Right cardiac atrium (tissue), 5 donors: Measurements from ENCODE around the gene HTR1D. TPM values are rescaled to one million over a fixed set of nuclear protein-coding genes. Genes with fewer than 3 reads are reported as not detected.
"Not testable (repeated sequence)": the region's sequence is repeated elsewhere in the genome, so short reads cannot be mapped to it uniquely, and the experiment has no call there.

Source experiments
- ATAC-seq, 2 donors: fragments of 200-7000 bp; cut with Tn5 transposase; one replicate each; pipeline versions ENCODE4 v1.8.0 to v1.9.1; 2020; ENCODE audit warnings: moderate library complexity in 2 of 2, mild to moderate bottlenecking in 1 of 2
- DNase-seq, 3 donors: peaks; one replicate each; pipeline ENCODE4 v3.0.0-alpha.2; 2020
- H3K27ac ChIP-seq: one replicate; pipeline ENCODE4 v1.5.1; 2013; ENCODE audit warnings: mild to moderate bottlenecking, low read length, control low read depth, moderate library complexity
- H3K27me3 ChIP-seq: one replicate; pipeline ENCODE4 v1.6.1; 2013; ENCODE audit not compliant: control insufficient read depth, insufficient read depth
- H3K4me1 ChIP-seq: one replicate; pipeline ENCODE4 v1.6.1; 2013; ENCODE audit warnings: low read length; ENCODE audit not compliant: control insufficient read depth, insufficient read depth
- H3K4me3 ChIP-seq: one replicate; pipeline ENCODE4 v1.5.1; 2013; ENCODE audit warnings: low read length, control low read depth
- H3K9me3 ChIP-seq: one replicate; pipeline ENCODE4 v1.6.1; 2013; ENCODE audit warnings: low read length; ENCODE audit not compliant: control insufficient read depth
- WGBS: extraction: QIAGEN DNeasy Blood & Tissue Kit; methylation state at CpG from one replicate; pipeline ENCODE4 v1.1.7; 2013; 5-methylcytosine and 5-hydroxymethylcytosine counted together
- intact Hi-C, 4 donors: fragments of 100-400 bp; cut with DNase I; formaldehyde crosslinking; loops; one replicate each; pipeline versions ENCODE4 v1.11.0 to v1.14.0; 2022 to 2023
- polyA plus RNA-seq: library from polyadenylated mRNA; stranded (reverse); fragments of 200-250 nt; gene quantifications from one replicate; pipeline ENCODE4 v1.2.3, GENCODE V29; 2013
- total RNA-seq, 4 donors: library from RNA; stranded (reverse); fragmentation: NEBNext Ultra II Directional; extraction: Animal tissue kit (Norgen Biotek cat#: 25700); gene quantifications; one replicate each; pipeline ENCODE4 v1.2.1, GENCODE V29; 2021
- donor health status: healthy with polysubstance abuse.
- donor health status: DM: no; HTN: yes; CAD: no.
- donor health status: DM: no; HTN: no; CAD: no.
- donor health status: DM: no; HTN: yes; CAD: no; lungs with severe emphysema.
- donor health status: DM: yes; HTN: yes; CAD: no.

HTR1D gene
- total and polyA plus RNA-seq, 5 donors, result 0.05 TPM; not detected in 4

DNA sequence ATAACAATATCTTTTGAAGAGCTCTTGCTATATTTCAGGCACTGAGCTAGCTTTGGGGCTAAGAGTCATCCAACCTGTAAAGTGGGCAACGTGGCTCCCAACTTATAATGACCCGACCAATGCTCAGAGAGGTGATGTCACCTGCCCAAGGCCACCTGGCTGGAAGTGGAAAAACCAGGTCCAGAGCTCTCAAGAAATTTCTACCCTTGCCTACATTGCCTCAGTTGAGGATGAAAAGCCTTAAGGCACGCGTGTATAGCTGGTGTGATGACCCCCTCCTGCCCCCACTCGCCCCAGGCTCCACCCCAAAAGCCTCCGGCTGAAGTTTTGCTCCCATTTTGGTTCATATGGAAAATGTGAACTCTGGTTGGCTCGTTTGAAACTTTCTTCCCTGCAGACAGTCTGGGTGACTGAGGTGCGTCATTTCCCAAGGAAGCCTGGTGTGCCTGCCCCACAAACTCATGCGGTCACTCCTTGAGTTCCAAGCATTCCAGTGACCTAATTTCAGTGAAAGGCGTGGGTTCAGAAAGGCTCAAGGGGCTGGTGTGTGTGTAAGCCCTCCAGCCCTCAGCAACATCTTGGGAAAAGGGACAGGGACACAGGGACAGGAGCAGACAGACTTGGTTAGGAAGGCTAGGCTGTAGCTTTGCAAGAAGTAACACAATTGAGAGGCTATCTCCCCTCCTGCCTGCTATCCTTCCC lies 20.5 kb downstream of the HTR1D start:
- Histone ChIP-seq H3K9me3 (no peaks in the 10 kb centered on the region), H3K4me1 (no peaks in the 10 kb centered on the region), H3K4me3 (no peak overlapping the region), H3K27me3 (no peaks in the 10 kb centered on the region), H3K27ac (no peak overlapping the region)
- DNase-seq (no peak), ATAC-seq (no peak)
- intact Hi-C loops, result no loop called here
- WGBS, result 68% methylated on average over 10 of the region's 10 CpGs

DNA sequence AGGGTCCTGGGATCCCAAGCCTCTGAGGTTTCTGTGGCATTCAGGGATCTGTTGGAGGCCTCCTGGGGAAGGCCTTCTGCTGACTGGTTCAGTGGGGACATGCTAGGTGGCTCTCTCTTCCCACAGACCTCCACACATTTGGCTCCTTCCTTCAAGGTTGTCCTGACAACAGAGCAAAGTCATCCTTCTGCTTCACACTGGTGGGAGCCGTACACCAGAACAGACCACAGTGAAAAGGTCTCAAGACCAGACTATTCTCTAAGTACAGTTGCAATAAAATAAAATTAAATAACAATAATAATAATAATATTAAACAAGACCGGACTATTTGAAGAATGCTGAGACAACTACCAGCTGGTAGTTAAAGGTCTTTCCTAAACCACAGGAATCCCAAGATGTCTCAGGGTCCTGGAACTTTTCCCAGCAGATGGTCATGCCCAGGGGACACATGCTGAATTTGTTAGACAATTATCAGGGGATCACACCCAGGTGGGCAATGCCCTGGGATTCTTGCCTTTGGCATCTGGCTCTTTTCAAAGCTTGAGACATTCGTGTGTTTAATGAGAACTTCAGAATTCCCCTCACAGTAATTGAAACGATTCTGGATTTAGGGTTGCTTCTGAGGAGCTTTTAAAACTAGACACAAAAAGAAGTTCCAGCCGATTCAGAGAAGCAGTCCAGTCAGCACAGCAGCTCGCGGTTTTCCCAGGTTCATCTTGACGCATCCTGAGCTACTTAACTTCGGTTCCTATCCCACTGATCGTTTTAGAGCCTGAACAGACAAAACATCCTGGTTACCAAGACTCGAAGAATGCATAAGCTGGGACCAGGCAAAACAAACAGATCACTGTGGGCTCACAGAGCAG lies 22.9 kb downstream of the HTR1D start:
- intact Hi-C loops, result no loop called here
- 66% methylated on average over 11 of the region's 11 CpGs for WGBS
- ATAC-seq, result no peak

DNA sequence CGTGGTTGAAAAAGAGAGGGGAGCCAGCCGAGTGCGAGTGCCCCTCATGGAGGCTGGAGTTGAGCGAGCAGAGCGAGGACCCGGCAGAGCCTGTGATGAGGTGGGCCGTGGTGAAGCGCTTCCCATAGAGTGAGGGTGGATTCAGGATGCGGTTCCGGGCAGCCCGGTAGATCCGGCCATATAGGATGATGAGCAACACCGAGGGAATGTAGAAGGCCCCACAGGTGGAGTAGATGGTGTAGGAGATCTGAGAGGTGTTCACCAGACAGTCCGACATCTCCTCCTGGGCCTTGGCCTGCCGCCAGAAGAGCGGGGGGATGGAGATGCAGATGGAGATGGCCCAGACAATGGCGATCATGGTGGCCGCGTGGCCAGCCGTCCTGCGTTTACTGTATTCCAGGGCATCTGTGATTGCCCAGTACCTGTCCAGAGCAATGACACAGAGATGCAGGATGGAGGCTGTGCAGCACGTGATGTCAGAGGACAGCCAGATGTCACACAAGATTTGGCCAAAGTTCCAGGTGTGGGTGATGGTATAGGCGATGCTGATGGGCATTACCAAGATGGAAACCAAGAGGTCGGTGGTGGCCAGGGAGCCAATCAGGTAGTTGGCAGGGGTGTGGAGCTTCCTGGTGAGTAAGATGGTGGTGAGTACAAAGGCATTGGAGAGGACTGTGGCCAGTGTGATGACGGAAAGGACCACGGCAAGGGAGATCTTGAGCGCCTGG lies 23.7 kb downstream of the HTR1D start:
- H3K27ac ChIP-seq, result no peak overlapping the region
- peak in 1 of 2 donors; percentile 13 for ATAC-seq
- no peaks in the 10 kb centered on the region for H3K9me3 ChIP-seq
- no peak overlapping the region for H3K4me3 ChIP-seq
- DNase-seq, result no peak
- no peaks in the 10 kb centered on the region for H3K27me3 ChIP-seq
- no peaks in the 10 kb centered on the region for H3K4me1 ChIP-seq
- WGBS, result 95% methylated on average over 27 of the region's 27 CpGs
- intact Hi-C loops, result no loop called here

More for the DNA sequence above, 22.9 kb downstream of the HTR1D start:
- H3K27ac ChIP-seq, result no peak overlapping the region
- DNase-seq, result no peak
- H3K4me3 ChIP-seq, result no peak overlapping the region
- no peaks in the 10 kb centered on the region for H3K27me3 ChIP-seq
- H3K4me1 ChIP-seq, result no peaks in the 10 kb centered on the region
- no peaks in the 10 kb centered on the region for H3K9me3 ChIP-seq

DNA sequence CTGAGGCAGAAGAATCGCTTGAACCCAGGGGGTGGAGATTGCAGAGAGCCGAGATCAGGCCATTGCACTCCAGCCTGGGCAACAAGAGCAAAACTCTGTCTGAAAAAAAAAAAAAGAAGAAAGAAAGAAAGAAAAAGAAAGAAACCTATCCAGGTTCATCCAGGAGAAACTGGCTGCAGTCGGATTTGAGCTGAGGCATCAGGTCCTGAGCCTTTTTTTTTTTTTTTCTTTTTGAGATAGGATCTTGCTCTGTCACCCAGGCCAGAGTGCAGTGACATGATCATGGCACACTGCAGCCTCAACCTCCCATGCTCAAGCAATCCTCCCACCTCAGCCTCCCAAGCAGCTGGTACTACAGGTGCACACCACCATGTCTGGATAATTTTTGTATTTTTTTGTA lies 26.1 kb downstream of the HTR1D start:
- Histone ChIP-seq H3K27ac (no peak overlapping the region), H3K9me3 (no peaks in the 10 kb centered on the region), H3K27me3 (no peaks in the 10 kb centered on the region), H3K4me3 (no peak overlapping the region), H3K4me1 (no peaks in the 10 kb centered on the region)
- WGBS, result 97% methylated on average over 3 of the region's 3 CpGs
- intact Hi-C loops, result no loop called here
- no peak for DNase-seq
- no peak for ATAC-seq

DNA sequence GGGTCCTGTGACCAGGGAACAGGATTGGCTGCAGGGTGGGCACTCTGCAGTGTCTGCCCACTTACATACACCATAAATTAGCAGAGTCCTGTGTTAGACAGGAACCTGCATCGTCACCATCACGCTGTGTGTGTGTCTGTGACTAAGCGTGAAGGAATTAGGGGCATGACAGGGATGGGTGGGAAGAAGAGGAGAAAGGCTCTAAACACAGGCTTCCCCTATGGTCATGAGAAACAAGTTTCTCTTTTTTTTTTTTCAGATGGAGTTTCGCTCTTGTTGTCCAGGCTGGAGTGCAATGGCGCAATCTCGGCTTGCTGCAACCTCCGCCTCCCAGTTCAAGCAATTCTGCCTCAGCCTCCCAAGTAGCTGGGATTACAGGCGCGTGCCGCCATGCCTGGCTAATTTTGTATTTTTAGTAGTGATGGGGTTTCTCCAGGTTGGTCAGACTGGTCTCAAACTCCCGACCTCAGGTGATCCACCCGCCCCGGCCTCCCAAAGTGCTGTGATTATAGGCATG lies 28.3 kb downstream of the HTR1D start:
- H3K27ac ChIP-seq, H3K4me3 ChIP-seq, H3K27me3 ChIP-seq, DNase-seq, ATAC-seq, H3K9me3 ChIP-seq, H3K4me1 ChIP-seq: not testable (repeated sequence)
- 91% methylated on average over 13 of the region's 13 CpGs for WGBS
- intact Hi-C loops, result loop anchor here in 2 of 4 donors (5.0 to 10.0 kb wide), 2 partner anchors 212 to 214 kb away; partner anchors contain the start of gene LACTBL1 (in 1 of the 2)

DNA sequence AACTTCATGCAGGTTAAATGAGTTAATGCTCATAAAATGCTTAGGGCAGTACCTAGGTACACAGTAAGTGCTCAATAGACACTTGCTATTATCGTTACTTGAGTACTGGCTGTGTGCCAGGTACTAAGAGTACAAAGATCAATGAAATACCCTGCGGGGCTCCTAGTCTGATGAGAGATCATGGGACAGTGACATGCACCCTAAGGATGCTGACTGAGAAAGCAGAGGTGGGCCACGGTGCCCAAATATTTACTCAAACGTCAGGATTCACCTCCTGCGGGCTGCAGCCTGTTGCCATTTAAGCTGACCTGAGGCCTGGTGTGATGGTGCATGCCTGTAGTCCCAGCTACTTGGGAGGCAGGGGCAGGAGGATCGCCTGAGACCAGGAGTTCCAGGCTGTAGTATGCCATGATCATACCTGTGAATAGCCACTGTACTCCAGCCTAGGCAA lies 28.8 kb downstream of the HTR1D start:
- WGBS, result 70% methylated on average over 6 of the region's 6 CpGs
- Histone ChIP-seq H3K9me3 (no peaks in the 10 kb centered on the region), H3K27me3 (no peaks in the 10 kb centered on the region), H3K4me1 (no peaks in the 10 kb centered on the region), H3K4me3 (no peak overlapping the region), H3K27ac (no peak overlapping the region)
- no peak for DNase-seq
- intact Hi-C loops, result loop anchor here in 2 of 4 donors (5.0 to 10.0 kb wide), 2 partner anchors 211 to 214 kb away; partner anchors contain the start of gene LACTBL1 (in 1 of the 2)
- ATAC-seq, result no peak

DNA sequence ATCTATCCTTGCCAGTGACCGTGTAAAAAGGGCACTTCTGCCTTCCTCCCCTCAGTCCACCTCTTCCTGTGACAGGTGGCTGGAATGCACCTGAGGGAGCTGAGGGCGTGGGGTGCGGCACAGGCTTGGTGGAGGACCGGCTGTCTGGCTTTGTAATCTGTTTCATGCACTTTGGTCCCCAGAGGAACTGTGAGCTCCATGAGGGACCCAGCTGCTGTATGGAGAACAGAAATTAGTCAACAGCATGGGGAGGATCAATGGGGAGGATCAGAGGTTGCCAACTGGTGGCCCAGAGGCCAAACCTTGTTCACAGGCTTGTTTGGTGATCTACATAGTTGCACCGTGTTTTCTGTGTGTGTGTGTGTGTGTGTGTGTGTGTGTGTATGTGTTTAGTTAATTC lies 29.7 kb downstream of the HTR1D start:
- no peaks in the 10 kb centered on the region for H3K27me3 ChIP-seq
- no peak overlapping the region for H3K27ac ChIP-seq
- no peak overlapping the region for H3K4me3 ChIP-seq
- H3K9me3 ChIP-seq, result no peaks in the 10 kb centered on the region
- WGBS, result 73% methylated on average over 5 of the region's 5 CpGs
- no peak for ATAC-seq
- H3K4me1 ChIP-seq, result no peaks in the 10 kb centered on the region
- intact Hi-C loops, result loop anchor here in 2 of 4 donors (5.0 to 10.0 kb wide), 2 partner anchors 210 to 213 kb away; partner anchors contain the start of gene LACTBL1 (in 1 of the 2)
- DNase-seq, result no peak

DNA sequence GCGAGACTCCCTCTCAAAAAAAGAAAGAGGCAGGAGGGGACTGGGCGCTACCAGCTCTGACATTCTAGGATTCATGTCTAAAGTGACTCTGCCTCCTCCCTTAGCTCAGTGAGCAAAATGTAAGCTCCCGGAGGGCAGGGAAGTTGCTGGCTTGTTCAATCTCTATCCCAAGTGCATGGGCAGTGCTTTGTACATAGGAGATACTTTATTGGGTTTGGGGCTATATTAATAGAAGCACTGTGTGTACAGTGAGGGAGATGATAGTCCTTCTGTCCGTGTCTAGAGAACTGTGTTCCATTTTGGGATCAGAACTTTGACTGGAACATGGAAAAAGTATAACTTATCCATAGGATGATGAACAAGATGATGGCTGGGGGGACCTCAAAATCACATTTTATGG lies 31.9 kb downstream of the HTR1D start:
- DNase-seq (no peak), ATAC-seq (no peak)
- no peaks in the 10 kb centered on the region for H3K9me3 ChIP-seq
- WGBS, result 70% methylated on average over 4 of the region's 4 CpGs
- H3K27me3 ChIP-seq, result no peaks in the 10 kb centered on the region
- H3K27ac ChIP-seq, result no peak overlapping the region
- intact Hi-C loops, result loop anchor here (2.0 to 10.0 kb wide), 4 partner anchors 87 to 211 kb away; partner anchors contain the start of gene LACTBL1 (in 1 of the 4)
- H3K4me3 ChIP-seq, result no peak overlapping the region
- H3K4me1 ChIP-seq, result no peaks in the 10 kb centered on the region

DNA sequence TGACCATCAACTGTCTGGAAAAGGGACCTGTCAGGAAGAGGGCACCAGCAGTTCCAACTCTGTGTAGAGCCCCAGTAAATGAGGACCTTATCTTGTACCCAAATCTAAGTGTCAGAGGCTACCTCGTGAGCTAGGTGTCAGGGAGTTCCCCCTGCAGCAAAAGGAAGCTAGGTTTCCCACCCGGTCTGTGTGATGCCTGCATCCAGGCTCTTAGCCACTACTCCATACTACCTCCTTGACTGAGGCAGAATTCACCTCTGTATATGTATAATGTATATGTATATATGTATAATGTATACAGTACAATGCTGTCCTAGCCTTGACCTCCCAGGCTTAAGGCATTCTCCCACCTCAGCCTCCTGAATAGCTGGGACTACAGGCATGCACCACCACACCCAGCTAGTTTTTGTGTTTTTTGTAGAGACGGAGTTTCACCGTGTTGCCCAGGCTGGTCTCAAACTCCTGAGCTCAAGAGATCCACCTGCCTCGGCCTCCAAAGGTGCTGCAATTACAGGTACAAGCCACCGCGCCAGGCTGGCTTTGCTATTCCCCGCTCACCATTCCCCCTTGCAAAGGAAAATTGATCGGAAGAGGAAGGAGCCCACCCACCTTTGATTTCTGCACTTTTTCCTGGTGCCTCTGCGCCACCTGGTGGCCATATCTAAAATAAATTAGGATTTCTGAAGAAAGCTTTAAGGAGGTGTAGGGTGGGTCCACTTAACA lies 32.9 kb downstream of the HTR1D start:
- no peak for DNase-seq
- Histone ChIP-seq H3K27ac (no peak overlapping the region), H3K4me3 (peak overlapping the region; percentile 36), H3K4me1 (no peaks in the 10 kb centered on the region), H3K27me3 (no peaks in the 10 kb centered on the region), H3K9me3 (no peaks in the 10 kb centered on the region)
- intact Hi-C loops, result loop anchor here (2.0 to 10.0 kb wide), 4 partner anchors 86 to 210 kb away; partner anchors contain the start of gene LACTBL1 (in 1 of the 4)
- peak; percentile 23 to 32 for ATAC-seq
- 14% methylated on average over 10 of the region's 10 CpGs for WGBS

DNA sequence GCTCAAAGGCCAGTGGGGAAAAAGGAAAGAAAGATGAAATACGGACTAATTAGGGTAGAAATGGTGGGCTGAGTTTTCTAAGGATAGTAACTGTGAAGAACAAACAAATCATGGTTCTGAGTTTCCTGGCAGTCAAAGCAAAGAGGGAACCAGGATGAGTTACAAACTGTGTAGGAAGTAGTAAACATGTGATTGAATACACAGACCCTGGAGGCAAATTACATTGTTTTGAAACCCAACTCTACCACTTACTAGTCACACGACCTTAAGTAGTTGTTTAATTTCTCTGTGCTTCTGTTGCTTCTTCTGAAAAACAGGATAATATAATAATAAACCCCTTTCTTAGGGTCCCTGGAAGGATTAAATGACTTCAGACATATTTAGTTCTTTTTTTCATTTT lies 37.4 kb downstream of the HTR1D start:
- Histone ChIP-seq H3K4me3 (no peak overlapping the region), H3K9me3 (no peaks in the 10 kb centered on the region), H3K27ac (no peak overlapping the region), H3K27me3 (no peaks in the 10 kb centered on the region), H3K4me1 (peaks cover 5% of the 10 kb centered on the region)
- intact Hi-C loops, result loop anchor here in 2 of 4 donors (5.0 to 10.0 kb wide), 2 partner anchors 203 to 205 kb away; partner anchors contain the start of gene LACTBL1 (in 1 of the 2)
- 91% methylated on average over 2 of the region's 2 CpGs for WGBS
- ATAC-seq (no peak), DNase-seq (no peak)
